A549 (cell line): ENCODE measurements around the gene LGALS4. TPM values are rescaled to one million over a fixed set of nuclear protein-coding genes. Genes with fewer than 3 reads are reported as not detected.

ENCODE experiments used
- ATAC-seq, 2 experiments: fragments of 200-7000 bp in 1 of 2; fragments of >200 bp in 1 of 2; cut with Nextera tagmentation in 1 of 2; cut with Tn5 transposase in 1 of 2; 3 replicates each; pipeline versions ENCODE4 v1.8.0 to v1.9.1; 2018 to 2020; ENCODE audit warnings: mild to moderate bottlenecking in 1 of 2, moderate library complexity in 1 of 2
- CTCF ChIA-PET: fragments of 300-600 bp; sonication (Branson Sonifier 250); formaldehyde crosslinking; extraction: SDS; loops from one replicate; lab custom pipeline; 2021; ENCODE audit warnings: antibody characterized with exemption, inconsistent platforms; lab: Yijun Ruan, JAX
- POLR2A ChIA-PET: fragments of 350-600 bp; formaldehyde crosslinking; extraction: SDS; loops from one replicate; lab custom pipeline; 2021; ENCODE audit warnings: antibody characterized with exemption, inconsistent platforms; lab: Yijun Ruan, JAX
- DNase-seq, 2 experiments: peaks; one replicate each; pipeline versions ENCODE4 v3.0.0 to v3.0.0-alpha.2; 2011 to 2016; ENCODE audit warnings: low read depth in 1 of 2, low spot score in 1 of 2
- FAIRE-seq: peaks from 2 replicates; lab custom pipeline; 2011; peaks lifted over from hg19 to GRCh38; lab: Jason Lieb, UNC
- H3K27ac ChIP-seq, 2 experiments: fragments of >200 bp; sonication (Bioruptor Twin); formaldehyde crosslinking; 3 replicates each; pipeline ENCODE4 v1.5.1; 2016 to 2017
- H3K4me1 ChIP-seq: fragments of >200 bp; sonication (Bioruptor Twin); formaldehyde crosslinking; 3 replicates; pipeline ENCODE4 v1.6.1; 2016
- H3K4me2 ChIP-seq: fragments of >200 bp; sonication (Bioruptor Twin); formaldehyde crosslinking; 3 replicates; pipeline ENCODE4 v1.6.1; 2016
- H3K4me3 ChIP-seq: fragments of >200 bp; sonication (Bioruptor Twin); formaldehyde crosslinking; 3 replicates; pipeline ENCODE4 v1.5.1; 2016
- H3K9me3 ChIP-seq: fragments of >200 bp; sonication (Bioruptor Twin); formaldehyde crosslinking; 3 replicates; pipeline ENCODE4 v1.6.1; 2016
- BHLHE40 ChIP-seq: IDR thresholded peaks from 2 replicates; pipeline ENCODE4 v1.6.1; 2012; ENCODE audit warnings: low read depth, low read length, inconsistent platforms
- EHMT2 ChIP-seq: fragments of 200-600 bp; sonication (generic); IDR thresholded peaks from 2 replicates; pipeline ENCODE4 v1.6.1; 2016; ENCODE audit warnings: antibody characterized with exemption, low read depth, mild to moderate bottlenecking, moderate library complexity
- EP300 ChIP-seq, 2 experiments: fragments of >200 bp; sonication (Bioruptor Twin); formaldehyde crosslinking; IDR thresholded peaks; 2 replicates in 1 of 2; 3 replicates in 1 of 2; pipeline ENCODE4 v1.6.1; 2016 to 2017
- FOSB ChIP-seq: fragments of 250-450 bp; sonication (Bioruptor Pico); IDR thresholded peaks from 2 replicates; pipeline ENCODE4 v1.5.0; 2020; ENCODE audit warnings: mild to moderate bottlenecking, moderate library complexity
- GATA3 ChIP-seq: IDR thresholded peaks from 2 replicates; pipeline ENCODE4 v1.6.1; 2012; ENCODE audit warnings: borderline replicate concordance
- HEYL ChIP-seq: fragments of 250-450 bp; sonication (Bioruptor Pico); IDR thresholded peaks from 2 replicates; pipeline ENCODE4 v1.8.0; 2021; ENCODE audit warnings: mild to moderate bottlenecking, moderate library complexity
- HOXA7 ChIP-seq: fragments of 250-450 bp; sonication (Bioruptor Pico); IDR thresholded peaks from 2 replicates; pipeline ENCODE4 v1.5.0; 2020; ENCODE audit warnings: mild to moderate bottlenecking, moderate library complexity
- KDM5A ChIP-seq: fragments of 200-600 bp; sonication (generic); IDR thresholded peaks from 2 replicates; pipeline ENCODE4 v1.6.1; 2016; ENCODE audit warnings: antibody characterized with exemption, mild to moderate bottlenecking
- MAFK ChIP-seq: fragments of 450-650 bp; IDR thresholded peaks from 2 replicates; pipeline ENCODE4 v1.6.1; 2014; ENCODE audit not compliant: partially characterized antibody
- NFE2L2 ChIP-seq: fragments of 150-350 bp; conservative IDR thresholded peaks from 2 replicates; pipeline ENCODE4 v1.6.1; 2014; ENCODE audit warnings: low read length
- RARB ChIP-seq: fragments of 250-450 bp; sonication (Bioruptor Pico); IDR thresholded peaks from 2 replicates; pipeline ENCODE4 v1.8.0; 2021; ENCODE audit warnings: mild to moderate bottlenecking, moderate library complexity
- RCOR1 ChIP-seq: fragments of 150-350 bp; IDR thresholded peaks from 2 replicates; pipeline ENCODE4 v1.6.1; 2014; ENCODE audit warnings: antibody characterized with exemption, low read length, low read depth
- RNF2 ChIP-seq: fragments of 200-600 bp; sonication (generic); IDR thresholded peaks from 2 replicates; pipeline ENCODE4 v1.6.1; 2016; ENCODE audit warnings: low read depth, mild to moderate bottlenecking, antibody characterized with exemption, moderate library complexity, borderline replicate concordance
- SMC3 ChIP-seq: fragments of >200 bp; sonication (Bioruptor Twin); formaldehyde crosslinking; IDR thresholded peaks from 3 replicates; pipeline ENCODE4 v1.6.1; 2018; ENCODE audit warnings: inconsistent platforms
- SREBF2 ChIP-seq: fragments of 450-650 bp; IDR thresholded peaks from 2 replicates; pipeline ENCODE4 v1.6.1; 2014; ENCODE audit warnings: mild to moderate bottlenecking, moderate library complexity
- TFCP2L1 ChIP-seq: fragments of 250-450 bp; sonication (Bioruptor Pico); IDR thresholded peaks from 2 replicates; pipeline ENCODE4 v1.5.0; 2021; ENCODE audit warnings: mild to moderate bottlenecking
- TP53 ChIP-seq: fragments of 250-450 bp; sonication (Bioruptor Pico); IDR thresholded peaks from 2 replicates; pipeline ENCODE4 v1.5.0; 2021; ENCODE audit warnings: mild to moderate bottlenecking, moderate library complexity
- ZFP36 ChIP-seq: fragments of 450-650 bp; IDR thresholded peaks from 2 replicates; pipeline ENCODE4 v1.6.1; 2014; ENCODE audit warnings: borderline replicate concordance; ENCODE audit not compliant: partially characterized antibody
- WGBS: methylation state at CpG from one replicate; pipeline ENCODE4 v1.1.6; 2017; ENCODE audit errors: missing lambda C conversion rate; 5-methylcytosine and 5-hydroxymethylcytosine counted together
- polyA plus RNA-seq, 4 experiments: library from polyadenylated mRNA; depleted of rRNA in 3 of 4; stranded (reverse); fragments of >200 nt; fragmentation: RNase III in 1 of 4; extraction: RNeasy Plus Mini Kit Qiagen cat#74134 plus additional on column Dnase treatment in 1 of 4; gene quantifications; 2 replicates in 3 of 4; 3 replicates in 1 of 4; pipeline ENCODE4 v1.2.3, GENCODE V29; 2011 to 2017
- TF ChIP-seq, protein P1 (sequence below): fragments of 450-650 bp; IDR thresholded peaks from 2 replicates; pipeline ENCODE4 v1.6.1; 2014; ENCODE audit warnings: antibody characterized with exemption
- TF ChIP-seq, protein P2 (sequence below): fragments of >200 bp; sonication (Bioruptor Twin); formaldehyde crosslinking; IDR thresholded peaks from 2 replicates; pipeline ENCODE4 v1.6.1; 2016
- TF ChIP-seq, protein P3 (sequence below): IDR thresholded peaks from 2 replicates; pipeline ENCODE4 v1.6.1; 2012; ENCODE audit warnings: low read depth, borderline replicate concordance
- TF ChIP-seq, protein P4 (sequence below): fragments of >200 bp; sonication (Bioruptor Twin); formaldehyde crosslinking; IDR thresholded peaks from 3 replicates; pipeline ENCODE4 v1.6.1; 2016
- TF ChIP-seq, protein P5 (sequence below): IDR thresholded peaks from 2 replicates; pipeline ENCODE4 v1.6.1; 2012
- TF ChIP-seq, protein P6 (sequence below): fragments of 150-350 bp; IDR thresholded peaks from 2 replicates; pipeline ENCODE4 v1.6.1; 2014; ENCODE audit warnings: low read depth, mild to moderate bottlenecking, low read length
- TF ChIP-seq, protein P7 (sequence below): fragments of 200-600 bp; sonication (generic); IDR thresholded peaks from 2 replicates; pipeline ENCODE4 v1.6.1; 2016; ENCODE audit warnings: antibody characterized with exemption, mild to moderate bottlenecking, moderate library complexity
- TF ChIP-seq, protein P8 (sequence below): fragments of 250-450 bp; sonication (Bioruptor Pico); IDR thresholded peaks from 2 replicates; pipeline ENCODE4 v1.5.0; 2020; ENCODE audit warnings: low read depth, mild to moderate bottlenecking, moderate library complexity
- TF ChIP-seq, protein P9 (sequence below): IDR thresholded peaks from 2 replicates; pipeline ENCODE4 v1.6.1; 2012
- TF ChIP-seq, protein P10 (sequence below): fragments of >200 bp; sonication (Bioruptor Twin); formaldehyde crosslinking; IDR thresholded peaks from 3 replicates; pipeline ENCODE4 v1.5.1; 2016

Gene LGALS4
- polyA plus RNA-seq, 2 of the 4 experiments (the other 2 are of a cell fraction), result 0.94 to 2.5 TPM

DNA sequence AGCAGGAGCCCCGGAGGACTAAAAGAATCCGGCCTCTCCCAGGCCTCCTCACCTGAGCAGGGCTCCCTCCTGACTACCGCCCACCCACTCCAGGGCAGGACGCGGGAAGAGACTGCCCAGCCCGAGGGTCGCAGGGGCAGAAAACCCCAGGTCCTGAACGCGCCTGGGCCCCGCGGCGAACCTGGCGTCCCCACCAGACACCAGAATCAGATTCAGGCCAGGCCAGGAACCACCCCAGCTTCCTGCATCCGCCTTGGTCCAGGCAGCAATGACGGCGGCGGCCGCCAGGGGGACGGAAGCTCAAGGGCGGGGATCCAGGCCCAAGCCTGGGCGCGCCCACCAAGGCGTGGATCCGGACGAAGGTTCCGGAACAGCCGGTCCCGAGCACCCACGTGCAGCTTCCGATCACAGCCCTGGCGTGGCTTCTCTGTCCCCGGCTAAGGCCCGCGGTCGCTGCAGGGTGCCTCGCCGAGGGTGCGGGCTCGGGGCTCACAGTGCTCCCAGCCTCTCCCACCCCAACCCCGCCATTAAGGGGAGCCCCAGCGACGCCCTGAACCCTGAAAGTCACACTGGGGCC is 43.0 kb downstream of the LGALS4 start:
- Histone ChIP-seq H3K4me3 (no peak overlapping the region), H3K4me1 (no peaks in the 10 kb centered on the region; the same call in 2 of the 3 replicates), H3K9me3 (no peaks in the 10 kb centered on the region), H3K4me2 (no peak overlapping the region), H3K27ac (peak overlapping the region; percentile 28 to 62; a peak in 4 of 6 replicates)
- DNase-seq (peak; percentile 77 to 85), ATAC-seq (peak; percentile 67 to 89), FAIRE-seq (no peak)
- 57% methylated on average over 36 of the region's 42 CpGs for WGBS
- CTCF ChIA-PET, result interaction anchor here (0.6 to 2.0 kb wide), 53 partner anchors 9 to 270 kb away, joined by 3 to 22 read pairs (median 4); partner anchors contain the start of genes CAPN12 and LGALS7B
- POLR2A ChIA-PET, result interaction anchor here (0.5 to 1.0 kb wide), 3 partner anchors 62 to 109 kb away, joined by 3 to 5 read pairs (median 5); no protein-coding TSS in a partner anchor
- TF ChIP-seq EP300 (IDR thresholded peaks at IDR 0.05) (no peak), EHMT2 (no peak), GATA3 (no peak), KDM5A (no peak), NFE2L2 (no peak), BHLHE40 (no peak), RNF2 (no peak), SREBF2 (no peak), HOXA7 (CRISPR knock-in tag) (no peak), ZFP36 (no peak), RARB (CRISPR knock-in tag) (no peak), FOSB (CRISPR knock-in tag) (no peak), MAFK (no peak), HEYL (CRISPR knock-in tag) (no peak), RCOR1 (no peak), TFCP2L1 (CRISPR knock-in tag) (no peak), TP53 (CRISPR knock-in tag) (no peak), SMC3 (peak; percentile 68)
- TF ChIP-seq, protein P1, sequence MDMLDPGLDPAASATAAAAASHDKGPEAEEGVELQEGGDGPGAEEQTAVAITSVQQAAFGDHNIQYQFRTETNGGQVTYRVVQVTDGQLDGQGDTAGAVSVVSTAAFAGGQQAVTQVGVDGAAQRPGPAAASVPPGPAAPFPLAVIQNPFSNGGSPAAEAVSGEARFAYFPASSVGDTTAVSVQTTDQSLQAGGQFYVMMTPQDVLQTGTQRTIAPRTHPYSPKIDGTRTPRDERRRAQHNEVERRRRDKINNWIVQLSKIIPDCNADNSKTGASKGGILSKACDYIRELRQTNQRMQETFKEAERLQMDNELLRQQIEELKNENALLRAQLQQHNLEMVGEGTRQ, result no peak
- TF ChIP-seq, protein P2, sequence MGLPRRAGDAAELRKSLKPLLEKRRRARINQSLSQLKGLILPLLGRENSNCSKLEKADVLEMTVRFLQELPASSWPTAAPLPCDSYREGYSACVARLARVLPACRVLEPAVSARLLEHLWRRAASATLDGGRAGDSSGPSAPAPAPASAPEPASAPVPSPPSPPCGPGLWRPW, result no peak
- TF ChIP-seq, protein P3, sequence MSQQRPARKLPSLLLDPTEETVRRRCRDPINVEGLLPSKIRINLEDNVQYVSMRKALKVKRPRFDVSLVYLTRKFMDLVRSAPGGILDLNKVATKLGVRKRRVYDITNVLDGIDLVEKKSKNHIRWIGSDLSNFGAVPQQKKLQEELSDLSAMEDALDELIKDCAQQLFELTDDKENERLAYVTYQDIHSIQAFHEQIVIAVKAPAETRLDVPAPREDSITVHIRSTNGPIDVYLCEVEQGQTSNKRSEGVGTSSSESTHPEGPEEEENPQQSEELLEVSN, result peak; percentile 78; the same call in 1 of the 2 replicates
- TF ChIP-seq, protein P4, sequence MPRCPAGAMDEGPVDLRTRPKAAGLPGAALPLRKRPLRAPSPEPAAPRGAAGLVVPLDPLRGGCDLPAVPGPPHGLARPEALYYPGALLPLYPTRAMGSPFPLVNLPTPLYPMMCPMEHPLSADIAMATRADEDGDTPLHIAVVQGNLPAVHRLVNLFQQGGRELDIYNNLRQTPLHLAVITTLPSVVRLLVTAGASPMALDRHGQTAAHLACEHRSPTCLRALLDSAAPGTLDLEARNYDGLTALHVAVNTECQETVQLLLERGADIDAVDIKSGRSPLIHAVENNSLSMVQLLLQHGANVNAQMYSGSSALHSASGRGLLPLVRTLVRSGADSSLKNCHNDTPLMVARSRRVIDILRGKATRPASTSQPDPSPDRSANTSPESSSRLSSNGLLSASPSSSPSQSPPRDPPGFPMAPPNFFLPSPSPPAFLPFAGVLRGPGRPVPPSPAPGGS, result no peak
- TF ChIP-seq, protein P5, sequence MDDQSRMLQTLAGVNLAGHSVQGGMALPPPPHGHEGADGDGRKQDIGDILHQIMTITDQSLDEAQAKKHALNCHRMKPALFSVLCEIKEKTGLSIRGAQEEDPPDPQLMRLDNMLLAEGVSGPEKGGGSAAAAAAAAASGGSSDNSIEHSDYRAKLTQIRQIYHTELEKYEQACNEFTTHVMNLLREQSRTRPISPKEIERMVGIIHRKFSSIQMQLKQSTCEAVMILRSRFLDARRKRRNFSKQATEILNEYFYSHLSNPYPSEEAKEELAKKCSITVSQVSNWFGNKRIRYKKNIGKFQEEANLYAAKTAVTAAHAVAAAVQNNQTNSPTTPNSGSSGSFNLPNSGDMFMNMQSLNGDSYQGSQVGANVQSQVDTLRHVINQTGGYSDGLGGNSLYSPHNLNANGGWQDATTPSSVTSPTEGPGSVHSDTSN, result no peak
- TF ChIP-seq, protein P6, sequence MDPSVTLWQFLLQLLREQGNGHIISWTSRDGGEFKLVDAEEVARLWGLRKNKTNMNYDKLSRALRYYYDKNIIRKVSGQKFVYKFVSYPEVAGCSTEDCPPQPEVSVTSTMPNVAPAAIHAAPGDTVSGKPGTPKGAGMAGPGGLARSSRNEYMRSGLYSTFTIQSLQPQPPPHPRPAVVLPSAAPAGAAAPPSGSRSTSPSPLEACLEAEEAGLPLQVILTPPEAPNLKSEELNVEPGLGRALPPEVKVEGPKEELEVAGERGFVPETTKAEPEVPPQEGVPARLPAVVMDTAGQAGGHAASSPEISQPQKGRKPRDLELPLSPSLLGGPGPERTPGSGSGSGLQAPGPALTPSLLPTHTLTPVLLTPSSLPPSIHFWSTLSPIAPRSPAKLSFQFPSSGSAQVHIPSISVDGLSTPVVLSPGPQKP, result no peak
- TF ChIP-seq, protein P7, sequence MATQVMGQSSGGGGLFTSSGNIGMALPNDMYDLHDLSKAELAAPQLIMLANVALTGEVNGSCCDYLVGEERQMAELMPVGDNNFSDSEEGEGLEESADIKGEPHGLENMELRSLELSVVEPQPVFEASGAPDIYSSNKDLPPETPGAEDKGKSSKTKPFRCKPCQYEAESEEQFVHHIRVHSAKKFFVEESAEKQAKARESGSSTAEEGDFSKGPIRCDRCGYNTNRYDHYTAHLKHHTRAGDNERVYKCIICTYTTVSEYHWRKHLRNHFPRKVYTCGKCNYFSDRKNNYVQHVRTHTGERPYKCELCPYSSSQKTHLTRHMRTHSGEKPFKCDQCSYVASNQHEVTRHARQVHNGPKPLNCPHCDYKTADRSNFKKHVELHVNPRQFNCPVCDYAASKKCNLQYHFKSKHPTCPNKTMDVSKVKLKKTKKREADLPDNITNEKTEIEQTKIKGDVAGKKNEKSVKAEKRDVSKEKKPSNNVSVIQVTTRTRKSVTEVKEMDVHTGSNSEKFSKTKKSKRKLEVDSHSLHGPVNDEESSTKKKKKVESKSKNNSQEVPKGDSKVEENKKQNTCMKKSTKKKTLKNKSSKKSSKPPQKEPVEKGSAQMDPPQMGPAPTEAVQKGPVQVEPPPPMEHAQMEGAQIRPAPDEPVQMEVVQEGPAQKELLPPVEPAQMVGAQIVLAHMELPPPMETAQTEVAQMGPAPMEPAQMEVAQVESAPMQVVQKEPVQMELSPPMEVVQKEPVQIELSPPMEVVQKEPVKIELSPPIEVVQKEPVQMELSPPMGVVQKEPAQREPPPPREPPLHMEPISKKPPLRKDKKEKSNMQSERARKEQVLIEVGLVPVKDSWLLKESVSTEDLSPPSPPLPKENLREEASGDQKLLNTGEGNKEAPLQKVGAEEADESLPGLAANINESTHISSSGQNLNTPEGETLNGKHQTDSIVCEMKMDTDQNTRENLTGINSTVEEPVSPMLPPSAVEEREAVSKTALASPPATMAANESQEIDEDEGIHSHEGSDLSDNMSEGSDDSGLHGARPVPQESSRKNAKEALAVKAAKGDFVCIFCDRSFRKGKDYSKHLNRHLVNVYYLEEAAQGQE, result no peak
- TF ChIP-seq, protein P8, sequence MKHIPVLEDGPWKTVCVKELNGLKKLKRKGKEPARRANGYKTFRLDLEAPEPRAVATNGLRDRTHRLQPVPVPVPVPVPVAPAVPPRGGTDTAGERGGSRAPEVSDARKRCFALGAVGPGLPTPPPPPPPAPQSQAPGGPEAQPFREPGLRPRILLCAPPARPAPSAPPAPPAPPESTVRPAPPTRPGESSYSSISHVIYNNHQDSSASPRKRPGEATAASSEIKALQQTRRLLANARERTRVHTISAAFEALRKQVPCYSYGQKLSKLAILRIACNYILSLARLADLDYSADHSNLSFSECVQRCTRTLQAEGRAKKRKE (CRISPR knock-in tag), result no peak
- TF ChIP-seq, protein P9, sequence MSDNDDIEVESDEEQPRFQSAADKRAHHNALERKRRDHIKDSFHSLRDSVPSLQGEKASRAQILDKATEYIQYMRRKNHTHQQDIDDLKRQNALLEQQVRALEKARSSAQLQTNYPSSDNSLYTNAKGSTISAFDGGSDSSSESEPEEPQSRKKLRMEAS, result peak; percentile 79
- TF ChIP-seq, protein P10, sequence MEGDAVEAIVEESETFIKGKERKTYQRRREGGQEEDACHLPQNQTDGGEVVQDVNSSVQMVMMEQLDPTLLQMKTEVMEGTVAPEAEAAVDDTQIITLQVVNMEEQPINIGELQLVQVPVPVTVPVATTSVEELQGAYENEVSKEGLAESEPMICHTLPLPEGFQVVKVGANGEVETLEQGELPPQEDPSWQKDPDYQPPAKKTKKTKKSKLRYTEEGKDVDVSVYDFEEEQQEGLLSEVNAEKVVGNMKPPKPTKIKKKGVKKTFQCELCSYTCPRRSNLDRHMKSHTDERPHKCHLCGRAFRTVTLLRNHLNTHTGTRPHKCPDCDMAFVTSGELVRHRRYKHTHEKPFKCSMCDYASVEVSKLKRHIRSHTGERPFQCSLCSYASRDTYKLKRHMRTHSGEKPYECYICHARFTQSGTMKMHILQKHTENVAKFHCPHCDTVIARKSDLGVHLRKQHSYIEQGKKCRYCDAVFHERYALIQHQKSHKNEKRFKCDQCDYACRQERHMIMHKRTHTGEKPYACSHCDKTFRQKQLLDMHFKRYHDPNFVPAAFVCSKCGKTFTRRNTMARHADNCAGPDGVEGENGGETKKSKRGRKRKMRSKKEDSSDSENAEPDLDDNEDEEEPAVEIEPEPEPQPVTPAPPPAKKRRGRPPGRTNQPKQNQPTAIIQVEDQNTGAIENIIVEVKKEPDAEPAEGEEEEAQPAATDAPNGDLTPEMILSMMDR, result peak; percentile 61
